Esophagus muscularis mucosa (tissue), 4 donors: ENCODE results near the gene CCR3. TPM values are rescaled to one million over a fixed set of nuclear protein-coding genes. Genes with fewer than 3 reads are reported as not detected.
"Not testable (repeated sequence)": the region's sequence is repeated elsewhere in the genome, so short reads cannot be mapped to it uniquely, and the experiment has no call there.

Source experiments
- DNase-seq: peaks from one replicate; pipeline ENCODE4 v3.0.0-alpha.2; 2017; ENCODE audit errors: extremely low spot score
- H3K27ac ChIP-seq, 4 donors: fragments of 200-600 bp; sonication (generic); replicated peaks in 1 of 4; 1 replicate in 3 of 4; 2 replicates in 1 of 4; pipeline ENCODE4 v1.5.1; 2016 to 2019; ENCODE audit warnings: mild to moderate bottlenecking in 1 of 4
- H3K27me3 ChIP-seq, 4 donors: fragments of 200-600 bp; sonication (generic); one replicate each; pipeline versions ENCODE4 v1.5.1 to v1.6.0; 2016 to 2019
- H3K36me3 ChIP-seq, 4 donors: fragments of 200-600 bp; sonication (generic); one replicate each; pipeline ENCODE4 v1.5.1; 2016 to 2019
- H3K4me1 ChIP-seq, 4 donors: fragments of 200-600 bp; sonication (generic); one replicate each; pipeline ENCODE4 v1.5.1; 2016 to 2019
- H3K4me3 ChIP-seq, 4 donors: fragments of 200-600 bp; sonication (generic); 1 replicate in 2 of 4; 2 replicates in 2 of 4; pipeline ENCODE4 v1.5.1; 2016 to 2019; ENCODE audit warnings: mild to moderate bottlenecking in 4 of 4, moderate library complexity in 1 of 4
- H3K9me3 ChIP-seq, 4 donors: fragments of 200-600 bp; sonication (generic); 1 replicate in 3 of 4; 2 replicates in 1 of 4; pipeline ENCODE4 v1.5.1; 2016 to 2019
- CTCF ChIP-seq, 3 experiments: fragments of 200-600 bp in 2 of 3; fragments of 450-650 bp in 1 of 3; sonication (generic) in 2 of 3; IDR thresholded peaks; one replicate each; pipeline ENCODE4 v1.5.1; 2017 to 2019; ENCODE audit warnings: antibody characterized with exemption in 3 of 3, mild to moderate bottlenecking in 2 of 3, moderate library complexity in 1 of 3
- EP300 ChIP-seq: sonication (generic); formaldehyde crosslinking; IDR thresholded peaks from one replicate; pipeline ENCODE4 v1.6.1; 2017; ENCODE audit warnings: antibody characterized with exemption
- POLR2A ChIP-seq: fragments of 450-650 bp; IDR thresholded peaks from one replicate; pipeline ENCODE4 v1.6.1; 2017; ENCODE audit warnings: antibody characterized with exemption, moderate library complexity, mild to moderate bottlenecking, low read depth
- POLR2AphosphoS5 ChIP-seq, 2 donors: sonication (generic); formaldehyde crosslinking; IDR thresholded peaks; one replicate each; pipeline ENCODE4 v1.6.1; 2017; ENCODE audit warnings: antibody characterized with exemption in 2 of 2
- WGBS: methylation state at CpG from one replicate; pipeline ENCODE4 v1.1.5; 2018; 5-methylcytosine and 5-hydroxymethylcytosine counted together
- intact Hi-C: fragments of 100-400 bp; cut with DNase I; formaldehyde crosslinking; loops from one replicate; pipeline ENCODE4 v1.15.1; 2023
- total RNA-seq, 4 donors: library from RNA; depleted of rRNA; stranded (reverse); fragments of >200 nt; gene quantifications; one replicate each; pipeline versions ENCODE4 v1.1.0 to v1.2.1, GENCODE V29; 2016

The CCR3 gene
- total RNA-seq, 4 donors from 2014 or later = not detected

GRCh38 chr3:46205286-46205960 is 36.8 kb upstream of the CCR3 start:
- intact Hi-C loops = no loop called here
- no peak for DNase-seq
- no peaks in the 10 kb centered on the region for H3K4me1 ChIP-seq
- H3K27ac ChIP-seq = no peak overlapping the region
- H3K36me3 ChIP-seq = no peaks in the 10 kb centered on the region
- TF ChIP-seq CTCF (IDR thresholded peaks at IDR 0.05) (no peak), POLR2AphosphoS5 (IDR thresholded peaks at IDR 0.05) (no peak), POLR2A (no peak)
- 64% methylated on average over 2 of the region's 2 CpGs for WGBS
- no peaks in the 10 kb centered on the region for H3K9me3 ChIP-seq
- no peaks in the 10 kb centered on the region for H3K27me3 ChIP-seq
- no peak overlapping the region for H3K4me3 ChIP-seq

- no peaks in the 10 kb centered on the region for H3K27me3 ChIP-seq
- TF ChIP-seq CTCF (IDR thresholded peaks at IDR 0.05) = no peak
- no peak for TF ChIP-seq EP300
- no peak for TF ChIP-seq POLR2AphosphoS5 (IDR thresholded peaks at IDR 0.05)
- no peak for TF ChIP-seq POLR2A
- peak overlapping the region in 2 of 4 donors; percentile 3 to 7 for H3K27ac ChIP-seq
- intact Hi-C loops = no loop called here
- H3K4me3 ChIP-seq = peak overlapping the region; percentile 19 to 42 (median 32)
- DNase-seq = peak; percentile 82
- 67% methylated on average over 6 of the region's 6 CpGs for WGBS
- no peaks in the 10 kb centered on the region for H3K36me3 ChIP-seq
- H3K4me1 ChIP-seq = no peaks in the 10 kb centered on the region
- H3K9me3 ChIP-seq = no peaks in the 10 kb centered on the region
These were observed 35.8 kb upstream of the CCR3 start for GRCh38 chr3:46206282-46207015.

DNA sequence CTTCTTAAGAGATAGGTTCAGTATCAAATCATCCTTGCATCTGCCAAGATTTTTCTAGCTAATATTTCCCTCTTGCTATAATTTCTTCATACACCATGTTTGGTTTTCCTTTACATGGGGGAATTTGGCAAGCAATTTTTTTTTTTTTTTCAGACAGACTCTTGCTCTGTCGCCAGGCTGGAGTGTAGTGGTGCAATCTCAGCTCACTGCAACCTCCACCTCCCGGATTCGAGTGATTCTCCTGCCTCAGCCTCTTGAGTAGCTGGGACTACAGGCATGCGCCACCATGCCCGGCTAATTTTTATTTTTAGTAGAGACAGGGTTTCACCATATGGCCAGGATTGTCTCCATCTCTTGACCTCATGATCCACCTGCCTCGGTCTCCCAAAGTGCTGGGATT is 34.7 kb upstream of the CCR3 start:
- peak overlapping the region; percentile 7 to 60 (median 34) for H3K27ac ChIP-seq
- DNase-seq, H3K27me3 ChIP-seq, intact Hi-C loops, H3K9me3 ChIP-seq, H3K4me1 ChIP-seq, H3K36me3 ChIP-seq: not testable (repeated sequence)
- WGBS = 79% methylated on average over 6 of the region's 6 CpGs
- H3K4me3 ChIP-seq = peak overlapping the region; percentile 28 to 42 (median 32)

- Histone ChIP-seq H3K27ac (peak within 1 kb of the TSS; percentile 7 to 60 (median 34)), H3K4me3 (peak within 1 kb of the TSS; percentile 28 to 42 (median 32)), H3K27me3 (no peaks in the 10 kb centered on the region), H3K36me3 (no peaks in the 10 kb centered on the region), H3K9me3 (no peaks in the 10 kb centered on the region), H3K4me1 (no peaks in the 10 kb centered on the region)
- 50% methylated on average over 3 of the region's 3 CpGs for WGBS
- intact Hi-C loops = no loop called here
- TF ChIP-seq EP300 (no peak), CTCF (IDR thresholded peaks at IDR 0.05) (peak; percentile 23 to 33 (median 27)), POLR2A (no peak)
- peak; percentile 92 for DNase-seq
These were observed 34.0 kb upstream of the CCR3 start, which contains the start of gene CCR1 for GRCh38 chr3:46208167-46208704. TSS of gene CCR1 (minus strand) at chr3:46208313. CDS start at chr3:46204313, 4,000 bp downstream.

- H3K4me1 ChIP-seq = no peaks in the 10 kb centered on the region
- H3K9me3 ChIP-seq = no peaks in the 10 kb centered on the region
- H3K27ac ChIP-seq = no peak overlapping the region
- TF ChIP-seq POLR2A (no peak), EP300 (no peak), POLR2AphosphoS5 (IDR thresholded peaks at IDR 0.05) (no peak), CTCF (IDR thresholded peaks at IDR 0.05) (no peak)
- intact Hi-C loops = no loop called here
- no peak overlapping the region for H3K4me3 ChIP-seq
- DNase-seq = peak; percentile 47
- no peaks in the 10 kb centered on the region for H3K36me3 ChIP-seq
- H3K27me3 ChIP-seq = no peaks in the 10 kb centered on the region
- 40% methylated on average over 2 of the region's 2 CpGs for WGBS
These were observed 33.2 kb upstream of the CCR3 start for GRCh38 chr3:46209053-46209452.
